Body of pancreas (tissue), 4 donors: Measurements from ENCODE around the gene FBXO41.

Experiments
- CTCF ChIP-seq, 7 experiments: fragments of 450-650 bp in 4 of 7; fragments of 200-600 bp in 3 of 7; sonication (generic) in 3 of 7; IDR thresholded peaks; one replicate each; pipeline ENCODE4 v1.5.1; 2016 to 2019; ENCODE audit warnings: antibody characterized with exemption in 7 of 7
- POLR2A ChIP-seq, 3 donors: fragments of 450-650 bp; IDR thresholded peaks; one replicate each; pipeline ENCODE4 v1.6.1; 2016; ENCODE audit warnings: antibody characterized with exemption in 3 of 3, mild to moderate bottlenecking in 2 of 3

GRCh38 chr2:73253400-73253799 is 30.9 kb downstream of the FBXO41 start:
- no peak for TF ChIP-seq CTCF (IDR thresholded peaks at IDR 0.05)
- TF ChIP-seq POLR2A (IDR thresholded peaks at IDR 0.05) = no peak
